ENCODE measurements around the gene SRD5A1.

The SRD5A1 gene

DNA sequence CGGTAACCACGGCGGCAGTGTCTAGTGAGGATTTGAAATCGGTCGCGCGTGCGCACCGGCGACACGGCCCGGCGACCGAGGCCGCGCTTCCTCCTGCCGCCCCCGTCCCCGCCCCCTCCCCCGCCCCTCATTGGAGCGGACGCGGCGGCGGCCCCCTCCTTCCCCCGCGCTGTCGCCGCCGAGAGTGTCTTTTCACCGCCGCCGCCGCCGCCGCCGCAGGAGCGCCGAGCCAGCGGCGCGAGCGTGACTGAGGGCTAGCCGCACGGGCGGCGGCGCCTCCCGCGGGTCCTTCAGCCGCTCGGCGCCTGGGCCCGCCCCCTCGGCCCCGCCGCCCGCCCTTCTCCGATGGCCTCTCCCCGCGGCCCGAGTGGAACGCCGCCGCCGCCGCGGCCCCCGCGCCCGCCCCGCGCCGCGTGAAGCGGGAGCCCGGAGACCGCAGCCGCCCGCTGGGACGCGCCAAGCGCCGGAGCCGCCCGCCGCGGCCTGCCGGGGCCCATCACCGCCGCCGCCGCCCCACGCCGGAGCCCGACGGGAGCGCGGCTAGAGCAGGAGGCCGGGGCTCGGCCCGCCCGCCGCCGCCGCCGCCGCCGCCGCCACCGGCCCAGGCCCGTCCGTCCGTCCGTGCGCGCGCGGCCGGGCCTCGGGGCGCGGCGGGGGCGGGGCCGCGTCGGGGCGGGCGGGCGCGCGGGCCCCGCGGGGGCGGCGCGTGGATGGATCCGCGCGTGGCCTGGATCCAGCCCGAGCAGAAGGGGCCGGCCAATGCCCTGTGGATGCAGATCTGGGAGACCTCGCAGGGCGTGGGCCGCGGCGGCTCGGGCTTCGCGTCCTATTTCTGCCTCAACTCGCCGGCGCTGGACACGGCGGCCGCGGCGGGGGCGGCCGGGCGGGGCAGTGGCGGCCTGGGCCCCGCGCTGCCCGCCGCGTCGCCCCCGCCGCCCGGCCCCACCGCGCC lies 80.3 kb downstream of the SRD5A1 start, which contains the start of gene TENT4A:
Gene TENT4A (plus strand): TSS at position 159 of the 952 bp plus-strand sequence. CDS start 552 bp downstream, at position 711.
- DNase-seq (ENCODE audit: low spot score) = no peak

- no peak for DNase-seq (ENCODE audit: low spot score)
Measured at GRCh38 chr5:6714226-6715041, 81.2 kb downstream of the SRD5A1 start.

- no peak for DNase-seq (ENCODE audit: low spot score)
Measured at GRCh38 chr5:6715271-6715670, 82.0 kb downstream of the SRD5A1 start.

DNA sequence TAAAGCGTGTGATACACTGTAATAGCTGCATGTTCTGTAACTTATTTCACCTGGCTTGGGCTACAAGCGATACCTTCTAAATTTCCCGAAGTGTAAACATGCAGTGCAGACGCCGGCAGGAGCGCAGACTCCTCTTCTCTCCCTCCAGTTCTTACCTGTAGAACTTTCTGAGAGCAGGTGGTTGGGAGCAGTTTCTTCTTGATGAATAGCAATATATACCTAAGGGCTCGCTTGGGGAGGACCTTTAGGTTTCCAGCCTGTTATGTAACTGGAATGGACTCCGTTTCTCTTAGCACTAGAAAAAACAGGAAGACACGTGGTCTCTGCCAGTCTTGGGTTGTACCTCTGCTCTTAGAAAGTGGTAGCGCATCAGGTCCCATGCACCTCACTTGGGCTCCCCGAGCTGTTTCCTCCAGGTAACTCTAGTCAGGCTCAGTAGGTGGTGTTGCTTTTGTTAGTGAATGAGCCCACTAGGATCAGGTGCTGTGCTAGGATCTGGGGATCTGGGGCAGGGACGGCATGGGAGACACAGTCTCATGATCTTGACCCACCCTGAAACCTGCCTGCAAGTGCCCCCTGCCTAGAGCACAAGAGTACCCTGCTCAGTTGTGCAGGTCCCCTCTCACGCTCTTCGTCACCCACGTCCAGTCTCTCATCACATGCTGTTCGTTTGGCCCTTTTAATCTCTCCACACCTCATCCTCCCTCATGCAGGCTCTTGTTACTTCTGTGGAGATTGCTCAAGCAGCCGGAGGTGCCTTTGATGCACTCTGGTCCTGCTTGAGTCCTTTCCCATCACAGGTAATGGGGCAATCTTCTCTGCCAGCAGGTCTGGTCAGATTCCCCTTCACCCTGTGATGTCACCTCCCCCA lies 82.8 kb downstream of the SRD5A1 start:
- DNase-seq (ENCODE audit: low spot score) = no peak

- no peak for DNase-seq (ENCODE audit: low spot score)
Measured at GRCh38 chr5:6716629-6717149, 83.4 kb downstream of the SRD5A1 start.

DNA sequence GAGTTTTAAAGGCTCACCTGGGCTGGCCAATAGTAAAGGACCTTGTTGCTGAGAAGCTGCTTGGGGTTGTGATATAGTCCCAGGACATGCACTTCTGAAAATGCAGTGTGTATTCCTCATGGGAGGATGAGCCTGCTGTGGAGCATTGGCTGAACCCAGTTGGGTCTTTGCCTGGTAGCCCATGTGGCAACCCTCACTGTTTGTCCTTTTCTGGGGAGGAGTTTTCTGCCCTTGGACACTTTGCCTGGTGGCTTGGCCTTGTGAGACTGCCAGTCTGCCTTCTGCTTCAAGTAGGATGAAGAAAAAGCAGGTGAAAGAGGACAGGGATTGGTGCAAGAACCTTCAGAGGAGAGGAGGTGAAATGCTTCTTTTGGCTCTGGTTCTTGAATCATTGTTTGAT lies 84.0 kb downstream of the SRD5A1 start:
- no peak for DNase-seq (ENCODE audit: low spot score)

DNA sequence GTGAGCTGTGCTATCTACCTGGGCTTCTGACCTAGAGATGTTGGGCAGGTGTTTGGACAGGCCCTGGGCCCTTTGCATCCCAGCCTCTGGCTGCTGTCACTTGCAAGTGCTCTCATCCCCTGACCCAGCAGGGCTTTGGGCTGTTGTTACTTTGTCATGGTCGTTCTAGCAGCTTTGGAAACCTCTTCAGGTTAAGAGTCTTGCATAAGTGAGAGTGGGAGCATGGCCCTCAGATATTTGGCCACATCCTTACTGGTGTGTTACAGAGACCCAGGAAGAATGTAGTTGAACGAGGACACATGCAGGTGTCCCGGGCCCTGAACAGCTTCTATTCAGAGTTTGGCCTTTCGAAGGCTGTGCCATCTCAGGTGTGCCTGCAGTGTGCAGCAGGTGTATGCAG lies 84.4 kb downstream of the SRD5A1 start:
- DNase-seq (ENCODE audit: low spot score) = no peak

GRCh38 chr5:6718161-6718681 lies 85.0 kb downstream of the SRD5A1 start:
- DNase-seq (ENCODE audit: low spot score) = no peak

GRCh38 chr5:6718718-6719117 lies 85.5 kb downstream of the SRD5A1 start:
- DNase-seq (ENCODE audit: low spot score) = no peak

DNA sequence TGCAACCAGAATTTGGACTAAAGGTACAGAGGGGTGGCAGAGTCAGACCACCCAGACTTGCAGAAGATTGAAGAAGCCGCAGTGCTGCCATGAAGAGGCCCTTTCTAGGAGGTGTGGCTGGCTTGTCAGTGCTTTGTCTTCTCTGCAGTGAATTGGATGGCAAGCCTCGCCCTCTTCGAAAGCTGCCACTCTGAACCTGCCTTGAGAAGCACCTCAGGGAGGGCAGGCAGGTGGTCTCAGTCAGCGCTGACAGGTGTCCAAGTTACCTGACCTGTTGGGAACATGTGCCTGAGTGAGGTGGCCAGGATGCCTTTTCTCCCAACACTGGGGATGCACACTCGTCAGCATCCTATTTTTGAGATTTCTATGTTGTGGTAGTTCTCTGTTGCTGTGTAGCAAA lies 86.2 kb downstream of the SRD5A1 start:
- DNase-seq (ENCODE audit: low spot score) = no peak

DNA sequence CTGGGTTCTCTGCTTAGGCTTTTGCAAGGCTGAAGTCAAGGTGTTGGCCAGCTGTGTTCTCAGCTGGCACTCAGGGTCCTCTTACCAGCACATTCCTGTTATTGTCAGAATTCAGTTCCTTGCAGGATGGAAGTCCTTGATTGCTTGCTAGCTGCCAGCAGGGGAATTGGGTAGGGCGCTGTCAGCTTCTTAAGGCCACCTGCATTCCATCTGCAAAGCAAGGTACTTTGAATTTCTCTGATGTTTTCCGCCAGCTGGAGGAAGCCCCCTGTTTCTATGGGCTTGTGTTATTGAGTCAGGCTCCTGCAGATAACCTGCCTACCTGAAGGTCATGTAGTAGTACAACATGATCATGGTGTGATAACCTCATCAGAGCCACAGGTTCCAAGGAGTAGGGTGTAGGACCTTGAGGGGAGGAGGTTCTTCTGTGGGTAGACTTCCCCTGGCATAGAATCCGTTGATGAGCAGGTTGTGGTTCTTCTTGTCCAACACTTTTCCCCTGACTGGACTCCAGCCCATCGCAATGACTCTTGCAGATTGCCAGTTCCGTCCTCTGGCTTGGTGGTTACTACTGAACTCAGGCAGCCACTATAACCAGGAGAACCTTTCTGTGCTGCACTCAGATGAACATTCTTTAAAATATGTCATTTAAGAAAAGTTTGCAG lies 86.8 kb downstream of the SRD5A1 start:
- DNase-seq (ENCODE audit: low spot score) = no peak

- no peak for DNase-seq (ENCODE audit: low spot score)
Measured at GRCh38 chr5:6720561-6720921, 87.3 kb downstream of the SRD5A1 start.

DNA sequence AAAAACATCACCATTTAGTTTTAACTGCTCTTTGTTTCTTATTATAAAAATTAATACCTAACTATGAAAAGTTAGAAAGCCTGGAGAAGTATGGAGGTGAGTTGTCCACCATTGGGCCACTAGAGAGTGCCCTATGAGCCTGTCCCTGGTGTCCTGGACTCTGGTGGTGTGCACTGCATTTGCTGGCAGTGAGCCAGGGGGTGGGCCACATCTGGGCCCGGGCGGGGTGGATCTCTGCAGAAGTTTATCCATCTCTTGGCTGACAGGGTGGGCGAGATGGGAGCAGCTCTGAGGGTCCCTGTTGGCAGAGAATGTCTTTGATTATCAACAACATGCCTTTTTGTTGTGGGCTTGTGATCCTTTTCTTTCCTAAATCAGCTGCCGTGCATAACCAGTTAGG lies 88.2 kb downstream of the SRD5A1 start:
- DNase-seq (ENCODE audit: low spot score) = no peak

DNA sequence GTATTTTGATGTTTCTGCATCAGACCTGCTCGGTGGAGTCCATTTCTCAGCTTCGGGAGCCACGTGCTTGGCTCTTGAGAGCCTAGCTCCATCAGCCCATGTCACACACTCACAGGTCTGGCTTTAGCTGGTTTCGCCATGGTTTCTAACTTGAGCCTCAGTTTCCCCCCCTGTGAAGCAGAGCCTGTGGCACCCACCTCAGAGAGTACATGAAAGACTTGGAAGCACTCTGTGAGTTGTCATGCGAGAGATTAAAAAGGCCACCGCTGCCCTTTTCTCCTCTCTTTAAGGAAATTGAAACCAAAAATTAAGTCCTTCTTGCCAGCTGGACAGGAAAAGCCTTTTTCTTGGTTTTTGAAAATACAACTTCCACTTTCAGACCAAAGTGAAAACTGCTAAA lies 88.8 kb downstream of the SRD5A1 start:
- no peak for DNase-seq (ENCODE audit: low spot score)

DNA sequence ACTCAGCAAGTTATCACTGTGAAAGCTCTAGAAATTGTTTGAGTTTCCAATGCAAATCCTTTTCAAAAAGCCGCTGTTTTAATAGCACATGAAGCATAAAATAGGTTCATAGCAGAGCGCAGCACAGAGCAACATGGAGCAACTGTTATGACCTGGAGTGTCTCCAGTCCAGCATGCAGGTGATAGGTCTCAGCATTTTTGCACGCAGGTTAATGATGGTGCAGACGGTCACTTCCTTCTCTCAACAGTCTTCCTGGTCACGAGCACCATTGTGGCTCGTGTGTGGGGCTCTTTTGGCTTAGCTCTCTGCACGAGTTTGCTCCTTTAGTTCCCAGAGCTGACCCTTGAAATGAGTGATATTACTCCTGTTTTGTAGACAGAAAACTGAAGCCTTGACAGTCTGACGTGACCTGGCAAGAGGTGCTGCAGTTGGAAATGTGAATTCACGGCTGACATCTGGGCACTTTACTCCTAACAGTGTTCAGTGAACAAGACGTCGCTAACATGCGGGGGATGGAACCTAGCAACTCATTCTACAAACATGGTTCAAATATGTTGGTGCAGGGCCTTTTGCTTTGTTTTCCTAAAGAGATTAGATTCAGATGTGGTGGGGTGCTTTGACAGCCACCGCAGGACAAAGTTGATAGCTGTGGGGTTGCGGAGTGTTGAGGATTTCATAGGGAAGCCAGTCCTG lies 90.0 kb downstream of the SRD5A1 start:
- DNase-seq (ENCODE audit: low spot score) = no peak

GRCh38 chr5:6723816-6724300 lies 90.6 kb downstream of the SRD5A1 start:
- no peak for DNase-seq (ENCODE audit: low spot score)
